Panc1 (cell line): Measurements from ENCODE around the gene INPP4A. TPM values are rescaled to one million over a fixed set of nuclear protein-coding genes. Genes with fewer than 3 reads are reported as not detected.

Experiments
- ATAC-seq: fragments of 200-7000 bp; cut with Tn5 transposase; 2 replicates; pipeline ENCODE4 v1.9.1; 2020; ENCODE audit warnings: mild to moderate bottlenecking, moderate library complexity
- BruUV-seq: library from RNA; stranded (reverse); fragments of 400-500 nt; replicated peaks from 2 replicates; lab custom pipeline; 2021; lab: Mats Ljungman, UMichigan
- CTCF ChIA-PET: fragments of 300-600 bp; sonication (Branson Sonifier 250); formaldehyde crosslinking; loops from one replicate; lab custom pipeline; 2022; ENCODE audit warnings: antibody characterized with exemption; lab: Charles Lee
- POLR2A ChIA-PET: fragments of 300-600 bp; sonication (Branson Sonifier 250); formaldehyde crosslinking; loops from one replicate; lab custom pipeline; 2022; ENCODE audit warnings: antibody characterized with exemption; lab: Charles Lee
- DNase-seq: peaks from one replicate; pipeline ENCODE4 v3.0.0-alpha.2; 2010; ENCODE audit warnings: low read depth, low spot score
- H3K27ac ChIP-seq: 2 replicates; pipeline ENCODE4 v1.5.1; 2011; ENCODE audit warnings: mild to moderate bottlenecking, low read length, inconsistent platforms
- H3K27me3 ChIP-seq: fragments of 200-500 bp; sonication (Bioruptor generic); 2 replicates; pipeline ENCODE4 v1.6.0; 2014; ENCODE audit warnings: low read length, inconsistent platforms; ENCODE audit not compliant: control insufficient read depth, insufficient read depth
- H3K36me3 ChIP-seq: fragments of 200-500 bp; sonication (Bioruptor generic); 2 replicates; pipeline ENCODE4 v1.5.1; 2014; ENCODE audit warnings: inconsistent platforms, mild to moderate bottlenecking, low read length, moderate library complexity; ENCODE audit not compliant: control insufficient read depth, insufficient read depth
- H3K4me1 ChIP-seq: 2 replicates; pipeline ENCODE4 v1.5.1; 2011; ENCODE audit warnings: inconsistent platforms, mild to moderate bottlenecking, low read length, moderate library complexity; ENCODE audit not compliant: control insufficient read depth, insufficient read depth
- H3K4me3 ChIP-seq, 2 experiments: 2 replicates each; pipeline ENCODE4 v1.5.1; 2011 to 2012; ENCODE audit warnings: low read depth in 2 of 2, low read length in 2 of 2, mild to moderate bottlenecking in 2 of 2, inconsistent platforms in 1 of 2, moderate library complexity in 1 of 2
- H3K9me3 ChIP-seq: fragments of 200-500 bp; sonication (Bioruptor generic); 2 replicates; pipeline ENCODE4 v1.5.1; 2014; ENCODE audit warnings: low read depth, mild to moderate bottlenecking, inconsistent platforms, low read length, moderate library complexity; ENCODE audit not compliant: control insufficient read depth, insufficient read depth
- CTCF ChIP-seq: fragments of 450-650 bp; IDR thresholded peaks from 2 replicates; pipeline ENCODE4 v1.5.1; 2017; ENCODE audit warnings: mild to moderate bottlenecking
- POLR2AphosphoS5 ChIP-seq: IDR thresholded peaks from 2 replicates; pipeline ENCODE4 v1.6.1; 2012; ENCODE audit warnings: mild to moderate bottlenecking, low read depth, low read length, moderate library complexity
- REST ChIP-seq, 2 experiments: IDR thresholded peaks; 2 replicates each; pipeline ENCODE4 v1.6.1; 2011 to 2012; ENCODE audit warnings: low read depth in 2 of 2, control low read depth in 1 of 2, low read length in 1 of 2, mild to moderate bottlenecking in 1 of 2, moderate library complexity in 1 of 2; ENCODE audit not compliant: insufficient read depth in 1 of 2
- SIN3A ChIP-seq: IDR thresholded peaks from 2 replicates; pipeline ENCODE4 v1.6.1; 2012; ENCODE audit warnings: low read depth, mild to moderate bottlenecking, low read length, moderate library complexity, borderline replicate concordance; ENCODE audit not compliant: insufficient read depth
- TCF7L2 ChIP-seq: IDR thresholded peaks from 2 replicates; pipeline ENCODE4 v1.6.1; 2011; ENCODE audit warnings: mild to moderate bottlenecking, low read depth, low read length, inconsistent platforms
- in situ Hi-C: cut with HindIII; loops from 2 replicates; pipeline ENCODE4 v1.10.0; 2016; ENCODE audit warnings: low sequenced_read_pairs, low pct_unique_long_range_greater_than_20kb
- intact Hi-C: fragments of 100-400 bp; cut with micrococcal nuclease; formaldehyde crosslinking; loops from one replicate; pipeline ENCODE4 v1.10.0; 2022; ENCODE audit not compliant: unreplicated experiment
- total RNA-seq: library from RNA; stranded (reverse); gene quantifications from one replicate; pipeline ENCODE4 v1.2.1, GENCODE V29; 2021; ENCODE audit not compliant: unreplicated experiment

INPP4A gene
- total RNA-seq, 1 experiment from 2014 or later, result 22.9 TPM

DNA sequence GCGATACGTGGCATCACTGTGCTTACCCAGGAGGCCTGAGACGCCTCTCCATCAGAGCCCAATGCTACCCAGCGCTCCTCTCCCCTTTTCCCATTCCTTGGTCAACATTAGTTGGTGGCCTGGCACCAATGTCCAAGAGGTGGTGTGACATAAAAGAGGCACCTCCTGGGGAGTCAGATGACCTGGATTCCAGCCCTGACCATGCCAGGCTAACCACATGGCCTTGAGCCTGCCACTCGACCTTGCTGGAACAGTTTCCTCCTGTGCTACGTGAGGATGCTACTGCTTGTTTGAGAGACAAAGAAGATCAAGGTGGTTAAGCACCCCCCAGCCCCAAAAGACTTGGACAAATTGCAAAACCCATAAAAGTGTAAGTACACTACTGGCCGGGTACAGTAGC is 76.6 kb downstream of the INPP4A start:
- no peak overlapping the region for H3K4me3 ChIP-seq
- in situ Hi-C loops (no loop called here), intact Hi-C loops (no loop called here)
- no peaks in the 10 kb centered on the region for H3K27me3 ChIP-seq
- ChIA-PET CTCF (no interaction called here), POLR2A (no interaction called here)
- no peaks in the 10 kb centered on the region for H3K36me3 ChIP-seq
- BruUV-seq, result no TSS peak
- DNase-seq (no peak), ATAC-seq (no peak)
- no peaks in the 10 kb centered on the region for H3K4me1 ChIP-seq
- H3K27ac ChIP-seq, result no peak overlapping the region
- no peaks in the 10 kb centered on the region for H3K9me3 ChIP-seq
- TF ChIP-seq POLR2AphosphoS5 (no peak), TCF7L2 (no peak), REST (IDR thresholded peaks at IDR 0.05; ENCODE audit: insufficient read depth in 1 of 2, low read depth in 2 of 2, low read length in 1 of 2) (no peak), SIN3A (no peak), CTCF (no peak)

DNA sequence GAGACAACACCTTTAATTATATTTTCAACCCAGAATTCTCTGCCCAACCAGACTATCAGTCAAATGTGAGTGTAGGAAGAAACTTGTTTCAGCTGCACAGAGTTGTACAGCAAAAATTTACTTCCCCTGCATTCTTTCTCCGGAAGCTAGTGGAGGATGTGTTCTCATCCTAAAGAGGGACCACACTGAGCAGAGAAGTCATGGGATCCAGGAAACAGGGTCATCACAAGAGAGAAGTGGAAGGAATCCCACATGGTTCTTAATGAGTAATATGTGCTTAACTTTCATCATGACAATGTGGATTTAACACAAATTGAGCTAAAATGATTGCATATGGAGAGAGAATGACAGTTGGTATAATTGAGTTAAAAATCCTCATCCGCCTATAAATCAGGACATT is 78.2 kb downstream of the INPP4A start:
- POLR2A ChIA-PET, result no interaction called here
- CTCF ChIA-PET, result interaction anchor here (0.7 kb wide), 1 partner anchor 46 kb away, joined by 3 read pairs; no protein-coding TSS in a partner anchor
- no peaks in the 10 kb centered on the region for H3K27me3 ChIP-seq
- no peak overlapping the region for H3K4me3 ChIP-seq
- no TSS peak for BruUV-seq
- TF ChIP-seq SIN3A (no peak), TCF7L2 (no peak), CTCF (no peak), REST (IDR thresholded peaks at IDR 0.05; ENCODE audit: insufficient read depth in 1 of 2, low read depth in 2 of 2, low read length in 1 of 2) (no peak), POLR2AphosphoS5 (no peak)
- in situ Hi-C loops, result no loop called here
- no peak for ATAC-seq
- intact Hi-C loops, result no loop called here
- H3K27ac ChIP-seq, result no peak overlapping the region
- H3K9me3 ChIP-seq, result no peaks in the 10 kb centered on the region
- no peak for DNase-seq
- H3K36me3 ChIP-seq, result no peaks in the 10 kb centered on the region
- no peaks in the 10 kb centered on the region for H3K4me1 ChIP-seq
